Osteoblast (primary cell): Measurements from ENCODE around the gene FOXC1. TPM values are rescaled to one million over a fixed set of nuclear protein-coding genes. Genes with fewer than 3 reads are reported as not detected.

Experiments used
- DNase-seq: peaks from one replicate; pipeline ENCODE4 v3.0.0; 2011; ENCODE audit warnings: low spot score, mixed read lengths; ENCODE audit not compliant: insufficient read length; ENCODE audit errors: missing footprints
- H2AFZ ChIP-seq: 2 replicates; pipeline ENCODE4 v1.6.0; 2011; ENCODE audit warnings: mild to moderate bottlenecking, low read length
- H3K27ac ChIP-seq: 2 replicates; pipeline ENCODE4 v1.5.1; 2011; ENCODE audit warnings: mild to moderate bottlenecking, low read depth, low read length, moderate library complexity
- H3K27me3 ChIP-seq: 2 replicates; pipeline ENCODE4 v1.6.0; 2012; ENCODE audit warnings: mild to moderate bottlenecking, control low read depth, inconsistent platforms, low read length, moderate library complexity; ENCODE audit not compliant: insufficient read depth
- H3K36me3 ChIP-seq: 2 replicates; pipeline ENCODE4 v1.5.1; 2011; ENCODE audit warnings: mild to moderate bottlenecking, low read length, control low read depth, moderate library complexity; ENCODE audit not compliant: insufficient read depth
- H3K4me1 ChIP-seq: 2 replicates; pipeline ENCODE4 v1.5.1; 2011; ENCODE audit warnings: mild to moderate bottlenecking, low read length, control low read depth, moderate library complexity; ENCODE audit not compliant: insufficient read depth
- H3K4me2 ChIP-seq: 2 replicates; pipeline ENCODE4 v1.6.0; 2011; ENCODE audit warnings: mild to moderate bottlenecking, low read length; ENCODE audit not compliant: insufficient read depth
- H3K4me3 ChIP-seq: fragments of 200-600 bp; sonication (generic); 3 replicates; pipeline ENCODE4 v1.5.1; 2012; ENCODE audit warnings: mild to moderate bottlenecking, low read length, inconsistent platforms; ENCODE audit not compliant: insufficient read depth
- H3K79me2 ChIP-seq: 2 replicates; pipeline ENCODE4 v1.6.0; 2012; ENCODE audit warnings: mild to moderate bottlenecking, low read length, control low read depth, inconsistent platforms; ENCODE audit not compliant: insufficient read depth
- H3K9me3 ChIP-seq: 2 replicates; pipeline ENCODE4 v1.5.1; 2011; ENCODE audit warnings: low read depth, low read length, control low read depth
- H4K20me1 ChIP-seq: 2 replicates; pipeline ENCODE4 v1.6.0; 2012; ENCODE audit warnings: mild to moderate bottlenecking, low read length, control low read depth; ENCODE audit not compliant: insufficient read depth
- total RNA-seq: library from RNA; depleted of rRNA; stranded (reverse); fragments of >200 nt; gene quantifications from 2 replicates; pipeline ENCODE4 v1.2.3, GENCODE V29; 2012
- TF ChIP-seq, protein P1 (sequence below): IDR thresholded peaks from 2 replicates; pipeline ENCODE4 v1.5.1; 2011; ENCODE audit warnings: mild to moderate bottlenecking, low read depth, low read length, moderate library complexity; ENCODE audit errors: extremely low read depth

The FOXC1 gene
- total RNA-seq, 1 donor = 39.4 TPM

DNA sequence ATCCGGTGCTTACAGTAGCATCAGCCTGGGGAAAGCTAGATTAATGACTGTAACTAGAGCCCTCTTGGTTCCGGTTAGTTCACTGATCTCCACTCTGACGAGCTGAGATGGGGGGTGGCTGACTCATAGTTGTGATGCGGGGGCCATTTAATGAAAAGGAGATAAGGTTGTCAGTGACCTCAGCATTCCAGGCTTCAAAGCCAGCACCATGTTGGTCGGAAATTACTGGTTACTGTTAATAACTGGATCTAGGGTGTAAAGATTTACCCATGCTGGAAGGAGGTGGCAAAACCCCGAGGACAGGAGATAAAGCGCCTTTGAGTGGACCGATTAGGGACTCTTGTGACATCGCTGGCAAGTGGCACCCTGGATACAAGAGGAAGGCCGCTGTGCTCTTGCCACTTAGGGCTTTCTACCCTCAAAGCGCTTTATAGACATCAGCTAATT, 21.1 kb downstream of the FOXC1 start:
- Histone ChIP-seq H3K4me1 (peaks cover 32% of the 10 kb centered on the region), H3K9me3 (no peaks in the 10 kb centered on the region), H3K4me3 (no peak overlapping the region), H3K27ac (no peak overlapping the region), H3K4me2 (no peak overlapping the region), H3K79me2 (peaks cover 6% of the 10 kb centered on the region), H3K27me3 (no peaks in the 10 kb centered on the region), H4K20me1 (peaks cover 5% of the 10 kb centered on the region), H3K36me3 (no peaks in the 10 kb centered on the region), H2AFZ (no peak overlapping the region)
- peak; percentile 54 for DNase-seq
- TF ChIP-seq, protein P1, sequence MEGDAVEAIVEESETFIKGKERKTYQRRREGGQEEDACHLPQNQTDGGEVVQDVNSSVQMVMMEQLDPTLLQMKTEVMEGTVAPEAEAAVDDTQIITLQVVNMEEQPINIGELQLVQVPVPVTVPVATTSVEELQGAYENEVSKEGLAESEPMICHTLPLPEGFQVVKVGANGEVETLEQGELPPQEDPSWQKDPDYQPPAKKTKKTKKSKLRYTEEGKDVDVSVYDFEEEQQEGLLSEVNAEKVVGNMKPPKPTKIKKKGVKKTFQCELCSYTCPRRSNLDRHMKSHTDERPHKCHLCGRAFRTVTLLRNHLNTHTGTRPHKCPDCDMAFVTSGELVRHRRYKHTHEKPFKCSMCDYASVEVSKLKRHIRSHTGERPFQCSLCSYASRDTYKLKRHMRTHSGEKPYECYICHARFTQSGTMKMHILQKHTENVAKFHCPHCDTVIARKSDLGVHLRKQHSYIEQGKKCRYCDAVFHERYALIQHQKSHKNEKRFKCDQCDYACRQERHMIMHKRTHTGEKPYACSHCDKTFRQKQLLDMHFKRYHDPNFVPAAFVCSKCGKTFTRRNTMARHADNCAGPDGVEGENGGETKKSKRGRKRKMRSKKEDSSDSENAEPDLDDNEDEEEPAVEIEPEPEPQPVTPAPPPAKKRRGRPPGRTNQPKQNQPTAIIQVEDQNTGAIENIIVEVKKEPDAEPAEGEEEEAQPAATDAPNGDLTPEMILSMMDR = no peak

DNA sequence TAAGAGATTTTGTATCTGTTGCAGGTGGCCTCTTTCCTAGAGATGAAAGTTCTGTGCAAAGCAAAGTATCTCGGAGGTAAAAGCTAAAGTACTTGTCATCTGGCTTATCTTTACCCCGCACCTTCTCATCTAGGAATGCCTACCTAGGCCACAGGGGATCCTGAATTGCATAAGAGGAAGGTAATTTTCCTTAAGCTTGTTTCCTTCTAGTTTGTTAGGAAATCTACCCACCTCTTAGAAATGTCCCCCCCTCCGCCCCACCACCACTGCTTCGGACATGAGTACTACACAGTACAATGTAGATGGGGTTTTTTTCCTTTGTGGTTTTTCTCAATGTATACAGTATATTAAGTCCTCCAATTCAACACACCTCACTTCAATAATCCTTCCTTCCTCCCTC, 21.5 kb downstream of the FOXC1 start:
- H3K9me3 ChIP-seq = no peaks in the 10 kb centered on the region
- TF ChIP-seq, protein P1 = no peak
- peaks cover 3% of the 10 kb centered on the region for H3K79me2 ChIP-seq
- H3K36me3 ChIP-seq = no peaks in the 10 kb centered on the region
- H3K4me2 ChIP-seq = no peak overlapping the region
- H3K4me1 ChIP-seq = peaks cover 28% of the 10 kb centered on the region
- no peak for DNase-seq
- no peaks in the 10 kb centered on the region for H3K27me3 ChIP-seq
- no peak overlapping the region for H2AFZ ChIP-seq
- H3K4me3 ChIP-seq = no peak overlapping the region
- peaks cover 5% of the 10 kb centered on the region for H4K20me1 ChIP-seq
- H3K27ac ChIP-seq = no peak overlapping the region

DNA sequence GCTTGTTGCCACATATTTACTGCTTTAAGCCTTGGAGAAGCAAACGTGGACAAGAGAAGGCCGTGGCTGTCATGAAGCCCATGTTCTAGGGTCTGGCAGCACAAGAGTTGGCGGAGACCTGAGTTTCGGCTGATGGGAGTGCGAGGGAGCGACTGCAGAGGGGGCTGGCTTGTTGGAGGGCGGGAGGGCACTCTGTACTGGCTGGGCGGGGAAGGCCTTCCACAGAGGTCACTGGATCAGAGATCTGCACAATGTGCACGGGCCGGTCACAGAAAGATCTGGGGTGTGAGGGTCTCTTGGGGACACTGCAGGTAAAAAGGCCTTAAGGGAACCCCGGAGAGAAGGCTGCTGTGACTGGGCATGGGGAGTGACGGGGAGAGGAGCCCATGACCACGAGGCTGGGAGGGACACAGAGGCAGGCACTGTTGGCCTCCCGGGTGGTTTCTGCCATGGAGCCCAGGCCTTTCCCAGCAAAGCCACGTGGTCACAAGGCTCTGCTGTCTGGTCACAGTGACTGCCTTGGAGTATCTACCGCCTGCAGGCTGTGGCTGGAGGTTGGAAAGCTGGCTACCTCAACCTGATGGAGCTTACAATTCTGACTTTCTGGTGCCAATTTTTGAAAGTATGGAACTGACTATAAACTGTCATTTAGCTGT, 23.8 kb downstream of the FOXC1 start:
- no peaks in the 10 kb centered on the region for H3K79me2 ChIP-seq
- H3K4me2 ChIP-seq = no peak overlapping the region
- no peak overlapping the region for H2AFZ ChIP-seq
- peaks cover 5% of the 10 kb centered on the region for H4K20me1 ChIP-seq
- no peak for DNase-seq
- H3K4me1 ChIP-seq = peaks cover 11% of the 10 kb centered on the region
- no peak overlapping the region for H3K27ac ChIP-seq
- H3K9me3 ChIP-seq = no peaks in the 10 kb centered on the region
- H3K27me3 ChIP-seq = no peaks in the 10 kb centered on the region
- no peaks in the 10 kb centered on the region for H3K36me3 ChIP-seq
- TF ChIP-seq, protein P1 = no peak
- no peak overlapping the region for H3K4me3 ChIP-seq

DNA sequence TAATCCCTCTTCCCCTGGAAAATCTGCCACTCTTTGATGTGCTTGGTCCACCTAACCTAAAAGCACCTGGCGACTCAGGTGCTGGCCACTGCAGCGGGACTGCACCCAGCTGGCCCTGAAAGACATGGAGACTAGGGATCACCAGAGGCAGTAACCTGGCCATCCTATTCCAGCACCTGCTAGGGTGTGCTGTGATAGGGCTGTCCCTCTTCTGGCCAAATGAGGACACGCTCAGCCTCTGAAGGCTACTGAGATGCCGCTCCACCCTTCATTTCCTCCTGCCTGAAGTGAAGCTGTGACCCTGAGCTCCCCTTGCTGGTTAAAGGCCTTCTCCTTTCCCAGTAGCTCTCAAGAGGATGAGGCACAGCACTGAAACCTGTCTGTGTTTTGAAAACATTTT, 24.4 kb downstream of the FOXC1 start:
- Histone ChIP-seq H3K36me3 (no peaks in the 10 kb centered on the region), H2AFZ (no peak overlapping the region), H3K4me1 (peaks cover 11% of the 10 kb centered on the region), H3K4me3 (no peak overlapping the region), H3K79me2 (no peaks in the 10 kb centered on the region), H3K9me3 (no peaks in the 10 kb centered on the region), H3K27ac (no peak overlapping the region), H3K4me2 (no peak overlapping the region), H4K20me1 (peaks cover 5% of the 10 kb centered on the region), H3K27me3 (no peaks in the 10 kb centered on the region)
- DNase-seq = no peak
- TF ChIP-seq, protein P1 = no peak
